Stimulated activated CD4-positive, alpha-beta T cell treated with anti-CD3 and anti-CD28 coated beads, Interleukin-15, amount 100 ng/mL, for 24 hours (primary cell): ENCODE measurements around the gene SCARB1.
"Not testable (repeated sequence)": the region's sequence is repeated elsewhere in the genome, so short reads cannot be mapped to it uniquely, and the experiment has no call there.

Source experiments
- DNase-seq: peaks from one replicate; pipeline ENCODE4 v3.0.0-alpha.2; 2020

The SCARB1 gene

DNA sequence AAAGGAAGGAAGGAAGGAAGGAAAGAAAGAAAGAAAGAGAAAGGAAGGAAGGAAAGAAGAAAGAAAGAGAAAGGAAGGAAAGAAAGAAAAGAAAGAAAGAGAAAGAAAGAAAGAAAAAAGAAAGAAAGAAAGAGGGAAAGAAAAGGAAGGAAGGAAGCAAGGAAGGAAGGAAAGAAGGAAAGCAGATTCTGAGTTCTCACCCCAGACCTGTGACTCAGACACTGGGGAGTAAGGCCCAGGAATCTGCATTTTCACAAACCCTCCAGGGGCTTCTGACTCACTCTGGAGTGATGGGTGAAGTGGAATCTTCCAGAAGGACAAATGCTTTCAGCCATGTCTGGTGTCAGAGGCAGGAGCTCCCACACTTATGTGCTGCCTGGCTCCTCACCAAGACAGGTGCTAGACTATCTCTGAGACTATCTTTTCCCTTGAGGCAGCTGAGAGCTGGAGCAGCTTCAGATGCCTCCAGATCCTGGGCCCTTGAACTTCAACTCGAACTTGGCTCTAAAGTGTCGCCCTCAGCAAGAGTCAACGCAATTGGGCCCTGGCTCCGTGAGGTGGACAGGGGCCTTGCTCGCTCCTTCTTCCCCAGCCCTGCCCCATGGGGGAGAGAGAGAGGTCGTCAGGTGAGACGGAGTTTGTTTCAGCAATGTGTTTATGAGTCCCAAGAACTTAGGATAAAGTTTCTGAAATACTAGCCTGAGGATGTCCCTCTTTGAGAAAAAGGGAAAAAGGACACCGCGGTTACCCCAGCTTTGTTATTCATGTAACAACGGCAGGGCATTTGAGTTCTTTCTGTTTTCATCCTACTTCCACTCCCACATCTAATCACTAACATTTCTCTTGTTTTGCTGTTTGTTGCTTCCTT is 19.8 kb upstream of the SCARB1 start:
- DNase-seq, result no peak

DNA sequence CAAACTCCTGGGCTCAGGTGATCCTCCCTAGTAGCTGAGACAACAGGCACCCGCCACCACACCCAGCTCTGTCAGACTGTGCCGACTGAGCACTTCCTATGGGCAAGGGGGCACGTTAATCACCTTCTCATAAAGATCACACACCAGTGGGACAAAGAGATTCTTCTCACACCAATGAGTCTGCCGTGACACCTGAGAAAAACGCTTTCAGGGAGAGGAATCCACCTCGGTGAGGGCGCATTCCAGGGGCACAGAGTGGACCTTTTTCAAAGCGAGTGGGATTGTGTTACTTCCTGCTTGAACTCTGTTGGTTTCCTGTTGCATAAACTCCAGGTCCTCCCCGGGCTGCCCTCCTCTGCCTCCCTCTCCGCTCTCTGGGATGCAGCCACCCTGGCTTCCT is 17.5 kb upstream of the SCARB1 start:
- no peak for DNase-seq

DNA sequence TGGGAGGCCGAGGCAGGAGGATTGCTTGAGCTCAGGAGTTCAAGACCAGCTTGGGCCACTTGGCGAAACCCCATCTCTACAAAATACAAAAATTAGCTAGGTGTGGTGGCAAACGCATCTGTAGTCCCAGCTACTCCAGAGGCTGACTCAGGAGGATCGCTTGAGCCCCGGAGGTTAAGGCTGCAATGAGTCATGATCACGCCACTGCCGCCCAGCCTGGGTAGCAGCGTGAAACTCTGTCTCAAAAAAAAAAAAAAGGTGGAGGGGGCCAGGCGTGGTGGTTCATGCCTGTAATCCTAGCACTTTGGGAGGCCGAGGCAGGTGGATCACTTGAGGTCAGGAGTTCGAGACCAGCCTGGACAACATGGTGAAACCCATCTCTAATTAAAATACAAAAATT is 16.7 kb upstream of the SCARB1 start:
- not testable (repeated sequence) for DNase-seq

DNA sequence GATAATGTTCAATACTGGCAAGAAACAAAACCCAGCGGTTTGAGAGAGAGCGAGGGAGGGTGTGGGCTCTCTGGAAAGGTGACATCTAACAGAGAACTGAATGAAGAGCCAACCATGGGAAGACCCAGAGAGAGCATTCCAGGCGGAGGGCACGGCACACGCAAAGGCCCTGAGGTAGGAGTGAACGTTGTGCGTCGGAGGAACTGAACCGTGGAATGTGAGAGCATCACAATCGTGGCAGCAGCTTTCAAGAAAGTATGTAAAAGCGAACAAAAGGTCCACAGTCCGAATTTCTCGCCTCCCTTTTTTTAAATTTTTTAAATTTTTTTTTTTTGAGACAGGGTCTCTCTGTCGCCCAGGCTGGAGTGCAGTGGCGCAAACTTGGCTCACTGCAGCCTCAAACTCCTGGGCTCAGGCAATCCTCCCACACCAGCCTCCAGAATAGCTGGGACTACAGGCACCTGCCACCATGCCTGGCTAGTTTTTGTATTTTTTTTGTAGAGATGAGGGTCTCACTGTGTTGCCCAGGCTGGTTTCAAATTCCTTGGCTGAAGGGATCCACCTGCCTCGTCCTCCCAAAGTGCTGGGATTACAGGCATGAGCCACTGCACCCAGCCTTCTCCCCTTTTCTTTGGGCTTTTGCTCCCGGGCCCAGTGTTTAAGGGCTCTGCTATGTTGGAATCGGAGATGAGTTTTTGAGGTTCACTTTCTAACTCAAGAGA is 15.3 kb upstream of the SCARB1 start:
- no peak for DNase-seq

DNA sequence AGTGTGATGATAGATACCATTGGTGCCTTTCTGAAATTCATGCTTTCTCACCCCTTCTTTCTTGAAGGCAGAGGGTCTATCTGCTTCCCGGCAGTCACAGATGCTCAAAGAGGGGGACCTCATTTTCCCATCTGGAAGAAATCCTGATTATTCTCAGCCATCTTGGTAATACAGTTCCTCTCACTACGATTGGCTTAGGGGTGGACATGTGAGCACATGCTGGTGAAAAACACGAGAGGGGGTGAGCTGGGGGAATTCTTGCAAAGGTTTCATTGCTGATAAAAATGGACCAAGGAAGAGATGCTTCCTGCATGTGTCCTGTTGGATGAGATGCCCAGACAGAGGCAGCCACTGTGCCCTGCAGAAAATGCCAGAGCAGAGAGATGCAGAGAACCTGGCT is 13.8 kb upstream of the SCARB1 start:
- no peak for DNase-seq

DNA sequence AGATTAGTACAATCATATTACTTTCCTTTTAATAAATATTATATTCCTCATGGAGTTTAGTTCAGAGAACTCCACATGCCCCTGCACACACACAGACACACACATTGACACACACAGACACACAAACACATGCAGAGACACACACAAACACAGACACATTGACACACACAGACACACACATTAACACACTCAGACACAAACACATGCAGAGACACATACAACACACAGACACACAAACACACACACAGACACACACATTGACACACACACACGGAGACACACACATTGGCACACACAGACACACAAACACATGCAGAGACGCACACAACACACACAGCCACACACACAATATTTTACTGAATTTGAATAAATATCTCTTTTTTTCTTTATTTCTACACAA is 12.5 kb upstream of the SCARB1 start:
- no peak for DNase-seq

DNA sequence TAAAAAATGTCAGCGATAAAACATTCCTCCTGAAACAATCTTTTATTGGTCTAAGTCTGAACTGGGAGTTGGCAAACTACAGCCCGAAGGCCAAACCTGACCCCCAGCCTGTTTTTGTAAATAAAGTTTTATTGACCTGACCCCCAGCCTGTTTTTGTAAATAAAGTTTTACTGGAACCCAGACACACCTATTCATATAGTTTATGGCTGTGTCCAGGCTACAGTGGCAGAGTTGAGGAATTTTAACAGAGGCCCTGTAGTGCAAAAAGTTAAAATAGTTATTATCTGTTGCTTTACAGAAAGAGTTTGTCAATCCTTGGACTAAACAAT is 12.1 kb upstream of the SCARB1 start:
- DNase-seq, result no peak

DNA sequence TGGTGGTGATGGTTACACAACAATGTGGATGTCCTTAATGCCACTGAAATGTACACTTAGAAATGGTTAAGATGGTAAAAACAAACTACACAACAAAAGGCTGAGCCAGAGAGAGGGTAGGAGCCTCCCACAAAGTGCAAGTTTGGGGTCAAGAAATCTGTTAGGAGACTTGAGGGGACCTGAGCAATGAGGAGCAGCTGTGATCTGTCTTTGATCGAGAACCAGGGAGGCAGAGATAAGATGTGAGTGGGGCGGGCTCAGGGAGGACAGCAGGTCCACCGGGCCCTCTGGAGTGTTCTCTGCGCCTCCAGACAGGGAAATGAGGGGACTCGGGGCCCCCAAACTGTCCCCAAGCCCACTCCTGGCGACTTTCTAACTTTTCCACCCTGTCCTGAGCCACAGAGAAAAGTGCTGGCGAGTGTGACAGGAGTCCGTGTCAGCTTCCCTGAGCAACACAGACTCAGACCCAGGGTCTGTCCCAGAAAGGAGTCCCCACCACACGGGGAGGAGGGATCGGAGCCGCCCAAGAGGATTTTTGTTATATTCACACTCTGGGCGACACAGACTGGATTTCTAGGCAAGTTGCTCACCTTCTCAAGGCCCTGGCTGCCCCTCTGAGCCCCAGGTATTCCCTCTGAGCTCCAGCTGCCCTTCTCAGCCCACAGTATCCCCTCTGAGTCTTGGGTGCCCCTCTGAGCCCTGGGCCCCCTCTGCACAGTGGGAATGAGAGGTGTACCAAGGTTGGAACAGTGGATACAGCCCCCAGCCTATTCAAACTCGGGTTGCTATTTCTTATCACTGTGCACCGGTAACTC is 11.5 kb upstream of the SCARB1 start:
- DNase-seq, result no peak

DNA sequence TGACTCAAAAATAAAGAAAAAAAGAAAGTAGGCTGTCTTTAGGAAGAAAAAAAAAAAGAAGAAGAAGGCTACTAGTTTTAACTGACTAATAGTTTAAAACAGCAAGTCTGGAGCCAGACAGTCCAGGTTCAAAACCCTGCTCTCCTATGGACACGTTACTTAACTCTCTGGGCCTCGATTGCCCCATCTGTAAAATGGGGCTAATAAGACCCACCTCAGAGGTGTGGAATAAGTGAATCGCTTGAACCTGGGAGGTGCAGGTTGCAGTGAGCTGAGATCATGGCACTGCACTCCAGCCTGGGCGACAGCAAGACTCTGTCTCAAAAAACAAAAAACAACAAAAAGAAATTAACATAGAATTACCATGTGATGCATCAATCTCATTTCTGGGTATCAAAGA is 10.5 kb upstream of the SCARB1 start:
- DNase-seq, result no peak

DNA sequence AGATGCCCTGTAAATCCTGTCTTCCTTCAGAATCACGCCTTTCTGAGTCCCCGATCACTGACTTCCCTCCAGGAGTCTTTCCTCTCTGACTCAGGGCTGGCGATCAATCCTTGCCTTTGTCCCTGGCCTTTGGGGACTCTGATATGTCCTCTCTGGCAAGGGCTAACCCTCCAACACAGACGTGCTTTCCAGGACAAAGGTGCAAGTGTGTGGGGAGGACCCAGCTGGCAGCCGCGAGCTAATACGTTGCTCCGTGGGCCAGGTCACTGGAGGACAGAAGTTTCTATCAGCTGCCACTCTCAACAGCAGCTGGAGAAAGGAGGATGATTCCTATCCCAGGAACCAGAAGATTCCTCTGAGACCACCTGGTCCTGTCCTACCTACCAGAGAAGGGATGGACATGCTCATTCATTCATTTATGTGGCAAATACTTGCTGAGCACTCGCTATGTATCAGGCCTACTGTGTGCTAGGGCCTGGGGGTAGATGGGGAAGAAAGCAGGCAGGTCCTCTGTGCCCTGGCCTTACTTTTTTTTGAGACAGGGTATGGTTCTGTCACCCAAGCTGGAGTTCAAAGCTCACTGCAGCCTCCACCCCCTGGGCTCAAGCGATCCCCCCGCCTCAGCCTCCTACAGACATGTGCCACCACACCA is 8.5 kb upstream of the SCARB1 start:
- DNase-seq, result no peak

DNA sequence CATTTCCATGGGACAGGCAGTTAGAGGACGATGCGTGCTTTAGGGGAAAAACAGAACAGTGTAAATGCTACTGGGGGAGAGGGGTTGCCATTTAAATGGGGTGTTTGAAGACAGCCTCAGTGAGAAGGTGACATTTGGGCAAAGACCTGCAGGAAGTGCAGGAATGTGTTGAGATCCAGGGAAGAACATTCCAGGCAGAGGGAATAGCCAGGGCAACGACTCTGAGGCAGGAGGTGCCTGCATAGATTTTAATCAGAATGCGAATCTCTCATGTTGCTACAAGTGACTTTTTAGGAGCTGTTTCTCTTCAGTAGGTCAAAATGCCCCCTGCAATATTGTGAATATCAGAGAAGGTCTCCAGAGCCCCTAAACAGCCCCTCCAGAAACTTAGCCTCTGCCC is 7.6 kb upstream of the SCARB1 start:
- no peak for DNase-seq

DNA sequence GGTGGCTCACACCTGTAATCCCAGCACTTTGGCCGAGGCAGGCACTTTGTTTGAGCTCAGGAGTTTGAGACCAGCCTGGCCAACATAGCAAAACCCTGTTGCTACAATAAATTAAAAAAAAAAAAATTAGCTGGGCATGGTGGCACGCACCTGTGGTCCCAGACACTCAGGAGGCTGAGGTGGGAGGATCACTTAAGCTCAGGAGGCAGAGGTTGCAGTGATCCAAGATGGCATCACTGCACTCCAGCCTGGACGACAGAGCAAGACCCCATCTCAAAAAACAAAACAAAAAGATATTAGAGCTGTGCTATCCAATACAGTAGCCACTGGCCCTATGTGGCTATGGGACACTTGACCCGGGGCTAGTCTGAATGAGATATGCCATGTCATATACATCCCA is 6.9 kb upstream of the SCARB1 start:
- no peak for DNase-seq

DNA sequence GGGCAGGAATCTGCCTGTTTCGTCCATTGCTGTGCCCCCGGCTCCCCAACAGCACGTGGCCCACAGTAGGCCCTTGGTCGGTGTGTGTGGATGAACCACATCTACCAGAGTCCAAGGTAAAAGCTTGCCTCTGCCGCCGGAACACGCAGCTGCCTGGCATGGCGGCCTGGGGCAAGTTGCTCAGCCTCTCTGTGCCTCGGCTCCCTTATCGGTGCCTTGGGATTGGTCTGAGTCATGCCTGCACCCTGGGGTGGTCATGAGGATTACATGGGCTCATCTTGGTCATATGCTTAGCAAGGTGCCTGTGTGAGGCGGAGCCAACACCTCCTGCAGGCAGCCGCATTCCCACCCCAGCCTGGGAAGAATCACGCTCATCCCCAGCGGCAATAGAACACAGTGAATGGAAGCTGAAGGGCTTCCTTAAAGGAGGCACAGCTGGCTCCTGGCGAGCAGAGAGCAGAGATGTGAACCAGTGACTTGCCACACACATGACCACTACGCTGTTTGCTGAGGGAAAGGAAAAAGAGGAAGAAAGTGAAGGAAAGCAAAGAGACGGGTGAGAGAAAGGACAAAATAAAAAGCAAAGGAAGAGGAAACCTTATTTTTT is 5.5 kb upstream of the SCARB1 start:
- DNase-seq, result no peak

DNA sequence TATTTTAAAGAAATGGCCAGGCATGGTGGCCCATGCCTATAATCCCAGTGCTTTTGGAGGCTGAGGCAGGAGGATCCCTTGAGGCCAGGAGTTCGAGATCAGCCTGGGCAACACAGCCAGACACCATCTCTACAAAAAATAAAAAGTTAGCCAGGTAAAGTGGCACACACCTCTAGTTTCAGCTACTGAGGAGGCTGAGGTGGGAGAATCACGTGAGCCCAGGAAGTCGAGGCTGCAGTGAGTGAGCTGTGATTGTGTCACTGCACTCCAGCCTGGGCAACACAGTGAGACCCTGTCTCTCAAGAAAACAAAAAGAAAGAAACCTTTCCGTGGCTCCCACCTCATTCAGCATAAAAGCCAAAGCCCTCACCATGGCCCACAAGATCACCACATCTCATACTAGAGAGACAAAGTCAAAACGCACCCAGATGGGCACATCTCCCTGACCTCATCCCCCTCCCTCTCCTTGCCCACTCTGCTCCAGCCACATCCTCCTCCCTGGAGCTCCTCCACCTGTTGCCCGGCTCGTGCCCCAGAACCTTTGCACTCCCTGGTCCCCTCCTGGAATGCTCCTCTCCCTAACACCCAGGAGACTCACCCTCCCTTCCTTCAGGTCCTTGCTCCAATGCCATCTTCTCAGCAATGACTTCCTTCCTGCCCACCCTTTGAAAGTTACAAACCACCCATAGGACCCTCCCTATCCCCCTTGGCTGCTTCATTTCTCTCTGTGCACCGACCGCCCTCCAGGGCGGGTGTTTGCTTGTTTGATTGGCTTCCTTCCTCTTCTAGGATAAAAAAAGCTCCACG is 4.8 kb upstream of the SCARB1 start:
- no peak for DNase-seq

DNA sequence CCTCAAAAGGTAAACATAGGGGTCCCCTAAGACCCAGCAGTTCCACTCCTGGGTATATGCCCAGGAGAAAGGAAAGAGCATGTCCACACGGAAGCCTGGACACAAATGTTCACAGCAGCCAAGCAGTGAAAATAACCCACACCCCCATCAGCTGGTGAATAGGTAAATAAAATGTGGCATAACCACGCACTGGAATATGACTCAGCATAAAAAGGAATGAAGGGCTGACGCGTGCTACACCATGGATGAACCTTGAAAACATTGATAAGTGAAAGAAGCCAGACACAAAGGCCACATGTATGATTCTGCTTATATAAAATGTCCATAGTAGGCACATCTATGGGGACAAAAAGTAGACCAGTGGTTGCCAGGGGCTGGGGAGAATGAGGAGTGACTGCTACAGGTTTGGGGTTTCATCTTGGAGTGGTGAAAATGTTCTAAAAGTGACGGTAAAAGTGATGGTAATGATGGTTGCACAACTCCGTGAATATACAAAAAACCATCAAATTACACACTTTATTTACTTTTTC is 3.8 kb upstream of the SCARB1 start:
- DNase-seq, result no peak

DNA sequence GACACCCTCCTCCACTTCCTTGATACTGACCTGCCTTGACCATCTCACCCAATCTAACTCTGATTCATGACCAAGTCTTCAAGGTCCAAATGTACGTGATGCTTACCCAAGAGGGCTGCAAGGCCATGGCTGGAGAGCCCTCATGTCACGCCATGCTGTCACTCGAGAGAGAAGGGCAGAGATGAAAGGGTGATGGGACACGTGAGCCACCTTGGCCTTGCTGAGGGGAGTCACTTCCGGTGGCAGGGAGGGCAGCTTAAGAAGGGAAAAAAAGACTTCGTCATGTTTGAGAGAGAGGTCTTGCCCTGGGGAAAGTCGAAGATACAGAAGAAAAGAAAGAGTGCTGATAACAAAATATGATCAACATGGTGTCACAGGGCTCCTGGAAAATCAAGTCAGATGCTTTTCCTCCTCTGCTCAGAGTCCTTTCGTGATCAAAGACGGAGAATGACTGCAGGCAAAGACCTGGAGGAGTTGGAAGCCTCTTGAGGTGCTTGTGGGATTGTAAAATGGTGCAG is 3.3 kb upstream of the SCARB1 start:
- no peak for DNase-seq

DNA sequence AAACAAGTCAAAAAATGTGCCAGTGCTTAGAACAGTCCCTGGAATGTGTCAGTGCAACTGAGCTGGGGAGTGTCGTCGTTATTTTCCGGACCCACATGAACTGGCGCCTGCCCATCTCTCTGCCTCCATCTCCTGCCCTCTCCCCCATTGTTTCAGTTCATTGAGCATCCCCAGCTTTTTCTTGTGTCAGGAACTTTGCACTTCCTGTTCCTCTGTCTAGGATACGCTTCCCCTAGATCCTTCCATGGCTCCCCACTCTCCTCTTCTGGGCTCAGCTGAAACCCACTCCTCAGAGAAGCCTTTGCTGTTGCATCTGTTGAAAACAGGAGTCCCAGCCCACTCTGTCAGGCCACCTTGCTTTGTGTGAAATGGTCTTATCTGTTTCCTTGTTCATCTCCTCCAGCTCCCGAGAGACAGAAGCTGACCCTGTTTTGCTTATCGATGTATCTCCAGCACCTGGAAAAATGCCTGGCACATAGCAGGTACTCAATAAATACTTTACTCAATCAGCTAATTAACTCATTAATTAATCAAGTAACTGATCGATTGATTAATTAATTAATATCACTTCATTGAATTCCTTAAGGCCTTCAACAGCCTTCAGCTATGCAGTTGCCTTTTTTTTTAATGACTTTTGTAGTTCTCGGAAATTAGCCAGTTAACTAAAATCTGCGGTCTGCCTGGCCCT is 2.7 kb upstream of the SCARB1 start:
- no peak for DNase-seq

DNA sequence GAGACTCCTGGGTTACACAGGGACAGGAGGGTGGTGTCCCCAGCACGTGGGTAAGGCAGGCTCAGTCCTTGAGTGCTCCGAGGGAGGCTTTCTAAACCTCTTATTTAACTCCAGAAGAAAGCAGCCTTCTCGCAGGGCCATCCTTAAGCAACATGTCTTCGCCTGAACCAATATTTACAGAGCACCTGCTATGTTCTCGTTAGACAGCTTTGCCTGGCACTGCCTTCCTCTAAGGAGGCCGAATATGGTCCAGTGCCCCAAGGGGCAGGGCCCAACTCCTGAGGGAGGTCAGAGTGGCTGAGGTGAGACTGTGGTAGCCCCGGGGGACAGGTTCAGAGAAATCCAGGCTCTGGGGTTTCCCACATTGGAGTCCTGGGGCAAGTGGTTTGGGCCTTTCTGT is 2.1 kb upstream of the SCARB1 start:
- DNase-seq, result no peak

DNA sequence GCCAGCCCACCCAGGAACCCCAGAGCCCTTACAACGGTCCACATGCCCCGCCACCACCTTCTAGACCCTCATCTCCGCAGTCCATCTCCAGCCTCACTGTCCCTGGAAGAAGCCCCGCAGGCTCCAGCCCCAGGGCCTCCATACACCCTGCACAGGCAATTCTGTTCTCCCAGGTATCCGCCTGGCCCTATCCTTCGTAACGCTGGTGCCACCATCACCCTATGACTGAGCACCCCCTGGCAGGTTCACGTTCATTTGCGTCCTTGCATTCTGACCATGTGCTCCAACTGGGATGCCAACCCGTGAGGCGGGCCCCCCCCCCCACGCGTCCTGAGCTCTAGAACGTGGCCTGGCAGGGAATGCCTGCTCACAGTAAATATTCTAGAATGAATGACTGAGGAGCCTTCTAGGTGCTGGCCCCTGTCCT is 675 bp upstream of the SCARB1 start:
- DNase-seq, result no peak

DNA sequence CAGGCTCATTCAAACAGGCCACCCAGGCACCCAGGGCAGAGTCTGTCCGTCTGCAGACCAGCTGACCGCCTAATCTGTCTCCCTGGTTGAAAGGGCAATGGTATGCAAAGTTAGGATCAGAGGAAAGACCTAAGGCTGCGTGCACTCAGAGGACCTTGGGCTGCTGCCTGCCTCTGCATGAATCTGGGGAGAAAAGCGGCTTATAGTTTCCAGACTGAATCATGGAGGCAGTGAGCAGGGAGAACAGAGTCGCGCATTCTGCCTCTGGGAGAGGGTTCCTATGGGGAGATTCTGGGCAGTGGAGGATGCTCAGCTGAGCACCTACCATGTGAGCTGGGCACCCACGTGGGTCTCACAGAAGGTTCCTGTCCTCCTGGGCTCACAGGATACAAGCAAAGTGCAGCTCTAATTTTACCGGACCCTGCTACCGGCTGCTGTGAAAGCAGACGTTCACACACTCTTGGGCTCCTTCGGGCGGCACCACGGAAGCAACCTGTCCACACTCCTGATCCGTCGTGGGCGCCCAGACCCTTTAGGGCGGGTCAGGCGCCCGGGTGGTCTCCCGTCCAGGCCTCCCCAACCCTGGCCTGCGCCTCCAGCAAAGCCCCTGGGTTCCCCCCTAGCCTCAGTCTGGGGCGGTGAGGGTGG is 772 bp downstream of the SCARB1 start:
- DNase-seq, result peak; percentile 48
